ENCODE measurements around the gene DEPDC5. TPM values are rescaled to one million over a fixed set of nuclear protein-coding genes. Genes with fewer than 3 reads are reported as not detected.

DEPDC5 gene
- total RNA-seq, 1 experiment from 2014 or later = 39.3 TPM

GRCh38 chr22:31909977-31910376, 156.2 kb downstream of the DEPDC5 start:
- Histone ChIP-seq H3K27me3 (replicated peaks; ENCODE audit: insufficient read depth, low read depth, low read length, poor library complexity) (no peaks in the 10 kb centered on the region), H3K27ac (ENCODE audit: low read depth, low read length, poor library complexity, severe bottlenecking) (no peak overlapping the region), H3K4me1 (ENCODE audit: insufficient read depth, low read length, poor library complexity, severe bottlenecking) (no peaks in the 10 kb centered on the region), H3K9me3 (ENCODE audit: low read depth, low read length, poor library complexity, severe bottlenecking) (no peaks in the 10 kb centered on the region), H3K36me3 (ENCODE audit: insufficient read depth, low read length, poor library complexity, severe bottlenecking) (no peaks in the 10 kb centered on the region), H3K4me3 (ENCODE audit: low read depth, low read length, poor library complexity, severe bottlenecking) (no peak overlapping the region)
- no peak for TF ChIP-seq EZH2 (IDR thresholded peaks at IDR 0.05; ENCODE audit: borderline replicate concordance, low read depth, low read length, poor library complexity, severe bottlenecking)
- TF ChIP-seq, protein P1, sequence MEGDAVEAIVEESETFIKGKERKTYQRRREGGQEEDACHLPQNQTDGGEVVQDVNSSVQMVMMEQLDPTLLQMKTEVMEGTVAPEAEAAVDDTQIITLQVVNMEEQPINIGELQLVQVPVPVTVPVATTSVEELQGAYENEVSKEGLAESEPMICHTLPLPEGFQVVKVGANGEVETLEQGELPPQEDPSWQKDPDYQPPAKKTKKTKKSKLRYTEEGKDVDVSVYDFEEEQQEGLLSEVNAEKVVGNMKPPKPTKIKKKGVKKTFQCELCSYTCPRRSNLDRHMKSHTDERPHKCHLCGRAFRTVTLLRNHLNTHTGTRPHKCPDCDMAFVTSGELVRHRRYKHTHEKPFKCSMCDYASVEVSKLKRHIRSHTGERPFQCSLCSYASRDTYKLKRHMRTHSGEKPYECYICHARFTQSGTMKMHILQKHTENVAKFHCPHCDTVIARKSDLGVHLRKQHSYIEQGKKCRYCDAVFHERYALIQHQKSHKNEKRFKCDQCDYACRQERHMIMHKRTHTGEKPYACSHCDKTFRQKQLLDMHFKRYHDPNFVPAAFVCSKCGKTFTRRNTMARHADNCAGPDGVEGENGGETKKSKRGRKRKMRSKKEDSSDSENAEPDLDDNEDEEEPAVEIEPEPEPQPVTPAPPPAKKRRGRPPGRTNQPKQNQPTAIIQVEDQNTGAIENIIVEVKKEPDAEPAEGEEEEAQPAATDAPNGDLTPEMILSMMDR (conservative IDR thresholded peaks at IDR 0.05; ENCODE audit: low read depth, low read length) = no peak
- CTCF ChIA-PET = no interaction called here
- intact Hi-C loops (cut with micrococcal nuclease; ENCODE audit: unreplicated experiment) = no loop called here
- no TSS peak for BruUV-seq (replicated peaks)
- POLR2A ChIA-PET (ENCODE audit: low non-redundant PET) = interaction anchor here (0.5 kb wide), 1 partner anchor 589 kb away, joined by 5 read pairs; no protein-coding TSS in a partner anchor
- DNase-seq (ENCODE audit: low spot score) = no peak

DNA sequence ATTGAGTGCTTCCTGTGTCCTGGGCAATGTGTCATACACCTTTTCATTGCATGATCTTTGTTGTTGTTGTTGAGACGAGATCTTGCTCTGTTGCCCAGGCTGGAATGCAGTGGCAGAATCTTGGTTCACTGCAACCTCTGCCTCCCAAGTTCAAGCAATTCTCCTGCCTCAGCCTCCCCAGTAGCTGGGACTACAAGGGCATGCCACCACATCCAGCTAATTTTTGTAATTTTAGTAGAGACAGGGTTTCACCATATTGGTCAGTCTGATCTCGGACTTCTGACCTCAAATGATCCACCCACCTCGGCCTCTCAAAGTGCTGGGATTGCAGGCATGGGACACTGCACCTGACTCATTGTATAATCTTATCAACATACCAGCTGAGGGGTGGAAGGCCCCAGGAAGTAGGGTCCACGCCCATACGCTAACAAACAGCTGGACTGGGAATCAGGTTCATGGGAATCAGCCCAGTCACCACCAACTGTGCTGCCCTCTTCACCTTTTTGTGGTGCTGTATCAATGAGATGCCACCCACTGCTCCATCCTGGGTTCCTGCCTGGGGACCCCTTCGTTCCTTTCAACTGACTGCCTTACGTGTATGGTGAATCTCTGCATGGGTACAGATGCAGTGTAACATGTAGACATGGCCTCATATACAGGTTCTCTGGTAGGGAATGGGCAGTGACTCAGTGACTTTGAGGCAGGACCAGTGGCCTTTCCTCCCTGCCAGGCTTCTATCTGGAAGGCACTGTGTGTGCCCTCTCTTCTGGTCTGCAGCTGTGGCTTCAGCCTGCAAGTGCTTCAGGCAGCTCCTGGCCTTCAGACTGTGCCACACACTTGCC, 158.0 kb downstream of the DEPDC5 start:
- no TSS peak for BruUV-seq (replicated peaks)
- intact Hi-C loops (cut with micrococcal nuclease; ENCODE audit: unreplicated experiment) = no loop called here
- Histone ChIP-seq H3K27ac (ENCODE audit: low read depth, low read length, poor library complexity, severe bottlenecking) (no peak overlapping the region), H3K27me3 (replicated peaks; ENCODE audit: insufficient read depth, low read depth, low read length, poor library complexity) (no peaks in the 10 kb centered on the region), H3K36me3 (ENCODE audit: insufficient read depth, low read length, poor library complexity, severe bottlenecking) (no peaks in the 10 kb centered on the region), H3K4me1 (ENCODE audit: insufficient read depth, low read length, poor library complexity, severe bottlenecking) (no peaks in the 10 kb centered on the region), H3K4me3 (ENCODE audit: low read depth, low read length, poor library complexity, severe bottlenecking) (no peak overlapping the region), H3K9me3 (ENCODE audit: low read depth, low read length, poor library complexity, severe bottlenecking) (no peaks in the 10 kb centered on the region)
- ChIA-PET CTCF (no interaction called here), POLR2A (ENCODE audit: low non-redundant PET) (no interaction called here)
- TF ChIP-seq, protein P1 (conservative IDR thresholded peaks at IDR 0.05; ENCODE audit: low read depth, low read length) = no peak
- DNase-seq (ENCODE audit: low spot score) = no peak

DNA sequence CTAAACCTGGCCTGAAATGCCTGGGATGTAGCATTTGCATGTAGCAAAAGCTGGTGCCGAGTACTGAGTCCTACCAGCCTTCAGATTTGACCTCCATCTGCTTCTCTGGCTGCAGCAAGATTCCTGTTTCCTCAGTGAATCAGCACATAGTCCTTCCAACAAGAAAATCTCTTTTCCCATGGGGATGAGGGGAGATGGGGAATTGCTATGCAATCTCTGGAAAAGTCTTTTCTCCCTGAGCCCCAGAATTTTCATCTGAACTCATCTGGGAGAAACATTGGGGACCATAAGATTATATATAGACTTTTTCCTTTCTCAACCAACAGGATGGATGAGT, 158.6 kb downstream of the DEPDC5 start:
- no TSS peak for BruUV-seq (replicated peaks)
- intact Hi-C loops (cut with micrococcal nuclease; ENCODE audit: unreplicated experiment) = no loop called here

More for the DNA sequence above, 158.6 kb downstream of the DEPDC5 start:
- TF ChIP-seq, protein P1 (conservative IDR thresholded peaks at IDR 0.05; ENCODE audit: low read depth, low read length) = no peak
- TF ChIP-seq EZH2 (IDR thresholded peaks at IDR 0.05; ENCODE audit: borderline replicate concordance, low read depth, low read length, poor library complexity, severe bottlenecking) = no peak
- ChIA-PET POLR2A (ENCODE audit: low non-redundant PET) (no interaction called here), CTCF (no interaction called here)
- Histone ChIP-seq H3K4me1 (ENCODE audit: insufficient read depth, low read length, poor library complexity, severe bottlenecking) (no peaks in the 10 kb centered on the region), H3K4me3 (ENCODE audit: low read depth, low read length, poor library complexity, severe bottlenecking) (no peak overlapping the region), H3K36me3 (ENCODE audit: insufficient read depth, low read length, poor library complexity, severe bottlenecking) (no peaks in the 10 kb centered on the region), H3K27me3 (replicated peaks; ENCODE audit: insufficient read depth, low read depth, low read length, poor library complexity) (no peaks in the 10 kb centered on the region), H3K9me3 (ENCODE audit: low read depth, low read length, poor library complexity, severe bottlenecking) (no peaks in the 10 kb centered on the region), H3K27ac (ENCODE audit: low read depth, low read length, poor library complexity, severe bottlenecking) (no peak overlapping the region)
- DNase-seq (ENCODE audit: low spot score) = peak; percentile 12

Data from A673 (cell line).